ENCODE results near the gene DOK6. TPM values are rescaled to one million over a fixed set of nuclear protein-coding genes. Genes with fewer than 3 reads are reported as not detected.
"Not testable (repeated sequence)": the region's sequence is repeated elsewhere in the genome, so short reads cannot be mapped to it uniquely, and the experiment has no call there.

Gene DOK6
- total RNA-seq, 5 donors from 2014 or later (not counting 1 experiment from before 2014, with no cell fraction given) = 0.03 TPM; not detected in 4

GRCh38 chr18:69817335-69817940 lies 416.8 kb downstream of the DOK6 start:
- DNase-seq = no peak
- Histone ChIP-seq H3K4me3 (ENCODE audit: control insufficient read depth in 1 of 2, extremely low read depth in 1 of 2, low read length in 1 of 2) (no peak overlapping the region), H3K36me3 (ENCODE audit: control insufficient read depth in 2 of 2, extremely low read depth in 1 of 2, insufficient read depth in 1 of 2, low read length in 1 of 2) (no peaks in the 10 kb centered on the region), H3K27ac (ENCODE audit: low read length) (no peak overlapping the region), H3K4me1 (ENCODE audit: control insufficient read depth in 1 of 2, extremely low read depth in 1 of 2, insufficient read depth in 2 of 2, low read length in 2 of 2) (no peaks in the 10 kb centered on the region), H3K27me3 (replicated peaks in 1 of 2; ENCODE audit: control insufficient read depth in 2 of 2, extremely low read depth in 1 of 2, insufficient read depth in 2 of 2, low read length in 1 of 2) (no peaks in the 10 kb centered on the region), H3K9me3 (no peaks in the 10 kb centered on the region)
- Mint-ChIP-seq H3K36me3 (peaks cover 68% of the 10 kb centered on the region), H3K27me3 (no peaks in the 10 kb centered on the region), H3K4me1 (no peaks in the 10 kb centered on the region), H3K9me3 (peaks cover 0 to 15% (median 0%) of the 10 kb centered on the region in 3 donors), H3K27ac (no peak overlapping the region), H3K4me3 (no peak overlapping the region)
- ChIA-PET POLR2A (no interaction called here), CTCF (no interaction called here)
- ATAC-seq (replicated peaks in 1 of 4) = no peak
- WGBS (ENCODE audit: insufficient coverage) = no CpG with 5 or more reads among the region's 5 CpGs

- H3K36me3 ChIP-seq (ENCODE audit: control insufficient read depth in 2 of 2, extremely low read depth in 1 of 2, insufficient read depth in 1 of 2, low read length in 1 of 2) = no peaks in the 10 kb centered on the region
- DNase-seq (no peak), ATAC-seq (replicated peaks in 1 of 4) (no peak)
- CTCF ChIA-PET = no interaction called here
- Mint-ChIP-seq H3K27me3 (no peaks in the 10 kb centered on the region), H3K27ac (no peak overlapping the region), H3K4me1 (no peaks in the 10 kb centered on the region), H3K36me3 (peaks cover 60% of the 10 kb centered on the region), H3K9me3 (peaks cover 0 to 15% (median 0%) of the 10 kb centered on the region in 3 donors), H3K4me3 (no peak overlapping the region)
- POLR2A ChIA-PET = no interaction called here
- no peaks in the 10 kb centered on the region for H3K4me1 ChIP-seq (ENCODE audit: control insufficient read depth in 1 of 2, extremely low read depth in 1 of 2, insufficient read depth in 2 of 2, low read length in 2 of 2)
- no peak overlapping the region for H3K4me3 ChIP-seq (ENCODE audit: control insufficient read depth in 1 of 2, extremely low read depth in 1 of 2, low read length in 1 of 2)
- H3K27me3 ChIP-seq (replicated peaks in 1 of 2; ENCODE audit: control insufficient read depth in 2 of 2, extremely low read depth in 1 of 2, insufficient read depth in 2 of 2, low read length in 1 of 2) = no peaks in the 10 kb centered on the region
- no peak overlapping the region for H3K27ac ChIP-seq (ENCODE audit: low read length)
- no peaks in the 10 kb centered on the region for H3K9me3 ChIP-seq
- WGBS (ENCODE audit: insufficient coverage) = no CpG with 5 or more reads among the region's 2 CpGs
Measured at GRCh38 chr18:69819460-69819859, 418.8 kb downstream of the DOK6 start.

DNA sequence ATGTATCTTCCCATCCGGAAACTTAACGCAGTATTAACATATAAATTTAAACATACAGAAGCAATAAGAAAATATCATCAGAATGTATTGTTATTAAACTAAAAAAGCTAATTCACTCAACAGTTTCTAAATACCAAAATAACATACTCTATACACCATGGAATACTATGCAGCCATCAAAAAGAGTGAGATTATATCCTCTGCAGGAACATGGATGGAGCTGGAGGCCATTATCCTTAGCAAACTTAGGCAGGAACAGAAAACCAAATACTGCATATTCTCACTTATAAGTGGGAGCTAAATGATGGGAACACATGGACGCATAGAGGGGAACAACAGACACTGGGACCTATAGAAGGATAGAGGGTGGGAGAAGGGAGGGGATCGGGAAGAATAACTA lies 419.9 kb downstream of the DOK6 start:
- no peaks in the 10 kb centered on the region for H3K27me3 ChIP-seq (replicated peaks in 1 of 2; ENCODE audit: control insufficient read depth in 2 of 2, extremely low read depth in 1 of 2, insufficient read depth in 2 of 2, low read length in 1 of 2)
- H3K36me3 ChIP-seq (ENCODE audit: control insufficient read depth in 2 of 2, extremely low read depth in 1 of 2, insufficient read depth in 1 of 2, low read length in 1 of 2) = no peaks in the 10 kb centered on the region
- no peak overlapping the region for H3K27ac ChIP-seq (ENCODE audit: low read length)
- no CpG with 5 or more reads among the region's 4 CpGs for WGBS (ENCODE audit: insufficient coverage)
- H3K4me3 Mint-ChIP-seq = no peak overlapping the region
- no peak overlapping the region for H3K4me3 ChIP-seq (ENCODE audit: control insufficient read depth in 1 of 2, extremely low read depth in 1 of 2, low read length in 1 of 2)
- no peaks in the 10 kb centered on the region for H3K4me1 ChIP-seq (ENCODE audit: control insufficient read depth in 1 of 2, extremely low read depth in 1 of 2, insufficient read depth in 2 of 2, low read length in 2 of 2)
- POLR2A ChIA-PET = no interaction called here
- peaks cover 0 to 15% (median 0%) of the 10 kb centered on the region in 3 donors for H3K9me3 Mint-ChIP-seq
- H3K27me3 Mint-ChIP-seq = no peaks in the 10 kb centered on the region
- H3K9me3 ChIP-seq = no peaks in the 10 kb centered on the region
- CTCF ChIA-PET = no interaction called here
- H3K4me1 Mint-ChIP-seq = no peaks in the 10 kb centered on the region
- H3K36me3 Mint-ChIP-seq = peaks cover 58% of the 10 kb centered on the region
- ATAC-seq (replicated peaks in 1 of 4) (no peak), DNase-seq (no peak)
- no peak overlapping the region for H3K27ac Mint-ChIP-seq

GRCh38 chr18:69830189-69830588 lies 429.5 kb downstream of the DOK6 start:
- Histone ChIP-seq H3K9me3 (no peaks in the 10 kb centered on the region), H3K4me3 (ENCODE audit: control insufficient read depth in 1 of 2, extremely low read depth in 1 of 2, low read length in 1 of 2) (no peak overlapping the region), H3K27me3 (replicated peaks in 1 of 2; ENCODE audit: control insufficient read depth in 2 of 2, extremely low read depth in 1 of 2, insufficient read depth in 2 of 2, low read length in 1 of 2) (no peaks in the 10 kb centered on the region), H3K4me1 (ENCODE audit: control insufficient read depth in 1 of 2, extremely low read depth in 1 of 2, insufficient read depth in 2 of 2, low read length in 2 of 2) (no peaks in the 10 kb centered on the region), H3K36me3 (ENCODE audit: control insufficient read depth in 2 of 2, extremely low read depth in 1 of 2, insufficient read depth in 1 of 2, low read length in 1 of 2) (peaks cover 4 to 5% of the 10 kb centered on the region in 2 donors), H3K27ac (ENCODE audit: low read length) (no peak overlapping the region)
- no peaks in the 10 kb centered on the region for H3K9me3 Mint-ChIP-seq
- ChIA-PET POLR2A (interaction anchor here in 1 of 2 donors (0.6 kb wide), 1 partner anchor 96 kb away, joined by 3 read pairs; no protein-coding TSS in a partner anchor), CTCF (no interaction called here)
- peaks cover 0 to 2% (median 0%) of the 10 kb centered on the region in 3 donors for H3K4me1 Mint-ChIP-seq
- peaks cover 62% of the 10 kb centered on the region for H3K36me3 Mint-ChIP-seq
- ATAC-seq (replicated peaks in 1 of 4) (no peak), DNase-seq (no peak)
- no peak overlapping the region for H3K27ac Mint-ChIP-seq
- no CpG with 5 or more reads among the region's 1 CpG for WGBS (ENCODE audit: insufficient coverage)
- H3K4me3 Mint-ChIP-seq = no peak overlapping the region
- H3K27me3 Mint-ChIP-seq = no peaks in the 10 kb centered on the region

GRCh38 chr18:69834980-69835379 lies 434.3 kb downstream of the DOK6 start:
- no CpG with 5 or more reads among the region's 12 CpGs for WGBS (ENCODE audit: insufficient coverage)
- H3K9me3 Mint-ChIP-seq; CTCF ChIA-PET; DNase-seq; POLR2A ChIA-PET; H3K36me3 ChIP-seq (ENCODE audit: control insufficient read depth in 2 of 2, extremely low read depth in 1 of 2, insufficient read depth in 1 of 2, low read length in 1 of 2); H3K4me1 ChIP-seq (ENCODE audit: control insufficient read depth in 1 of 2, extremely low read depth in 1 of 2, insufficient read depth in 2 of 2, low read length in 2 of 2); H3K27ac ChIP-seq (ENCODE audit: low read length); H3K27me3 Mint-ChIP-seq; ATAC-seq (replicated peaks in 1 of 4); H3K27me3 ChIP-seq (replicated peaks in 1 of 2; ENCODE audit: control insufficient read depth in 2 of 2, extremely low read depth in 1 of 2, insufficient read depth in 2 of 2, low read length in 1 of 2); H3K9me3 ChIP-seq; H3K4me1 Mint-ChIP-seq; H3K4me3 ChIP-seq (ENCODE audit: control insufficient read depth in 1 of 2, extremely low read depth in 1 of 2, low read length in 1 of 2); H3K27ac Mint-ChIP-seq; H3K4me3 Mint-ChIP-seq: not testable (repeated sequence)
- peaks cover 67% of the 10 kb centered on the region for H3K36me3 Mint-ChIP-seq

GRCh38 chr18:69838003-69838402 lies 437.3 kb downstream of the DOK6 start:
- Mint-ChIP-seq H3K4me1 (no peaks in the 10 kb centered on the region), H3K27me3 (no peaks in the 10 kb centered on the region), H3K36me3 (peaks cover 43% of the 10 kb centered on the region), H3K27ac (no peak overlapping the region), H3K9me3 (no peaks in the 10 kb centered on the region), H3K4me3 (no peak overlapping the region)
- Histone ChIP-seq H3K9me3 (no peaks in the 10 kb centered on the region), H3K36me3 (ENCODE audit: control insufficient read depth in 2 of 2, extremely low read depth in 1 of 2, insufficient read depth in 1 of 2, low read length in 1 of 2) (no peaks in the 10 kb centered on the region), H3K4me3 (ENCODE audit: control insufficient read depth in 1 of 2, extremely low read depth in 1 of 2, low read length in 1 of 2) (no peak overlapping the region), H3K27me3 (replicated peaks in 1 of 2; ENCODE audit: control insufficient read depth in 2 of 2, extremely low read depth in 1 of 2, insufficient read depth in 2 of 2, low read length in 1 of 2) (no peaks in the 10 kb centered on the region), H3K27ac (ENCODE audit: low read length) (no peak overlapping the region), H3K4me1 (ENCODE audit: control insufficient read depth in 1 of 2, extremely low read depth in 1 of 2, insufficient read depth in 2 of 2, low read length in 2 of 2) (no peaks in the 10 kb centered on the region)
- DNase-seq (no peak), ATAC-seq (replicated peaks in 1 of 4) (no peak)
- WGBS (ENCODE audit: insufficient coverage) = no CpG with 5 or more reads among the region's 1 CpG
- ChIA-PET POLR2A (interaction anchor here in 1 of 2 donors (0.7 kb wide), 1 partner anchor 9 kb away, joined by 3 read pairs; no protein-coding TSS in a partner anchor), CTCF (interaction anchor here in 1 of 2 donors (0.7 kb wide), 1 partner anchor 1645 kb away, joined by 3 read pairs; no protein-coding TSS in a partner anchor)

Data from T-cell (primary cell).